Right kidney (tissue), 9 donors: Measurements from ENCODE around the gene CSTB.
A peak's percentile ranks its signal among the peaks of the same experiment; 100 is the strongest.
"Not testable (repeated sequence)": the region's sequence is repeated elsewhere in the genome, so short reads cannot be mapped to it uniquely, and the experiment has no call there.

Source experiments
- DNase-seq: peaks from one replicate; pipeline ENCODE4 v3.0.0-alpha.2; 2016
- long read RNA-seq, 8 donors: transcript quantifications; one replicate each; lab custom pipeline, GENCODE V29; 2026

Gene CSTB
- long read RNA-seq, donor 1, transcript CSTB-202 (1 exons, 3,744 nt) = minor isoform, 22 of 194 reads
- long read RNA-seq, donor 1, transcript CSTB-201 (3 exons, 2,164 nt) = major isoform, 159 of 194 reads
- long read RNA-seq, donor 1, partial matches to known transcripts = 12 of 194 reads
- long read RNA-seq, donor 1, other reads (novel, unspliced or antisense) = 0 of 194 reads
- long read RNA-seq, donor 2, transcript CSTB-201 (3 exons, 2,164 nt) = major isoform, 107 of 147 reads
- long read RNA-seq, donor 2, transcript CSTB-202 (1 exons, 3,744 nt) = minor isoform, 29 of 147 reads
- long read RNA-seq, donor 2, partial matches to known transcripts = 7 of 147 reads
- long read RNA-seq, donor 2, other reads (novel, unspliced or antisense) = 0 of 147 reads
- long read RNA-seq, donor 3, transcript CSTB-201 (3 exons, 2,164 nt) = major isoform, 80 of 119 reads
- long read RNA-seq, donor 3, transcript CSTB-202 (1 exons, 3,744 nt) = minor isoform, 21 of 119 reads
- long read RNA-seq, donor 3, partial matches to known transcripts = 16 of 119 reads
- long read RNA-seq, donor 3, other reads (novel, unspliced or antisense) = 0 of 119 reads
- long read RNA-seq, donor 4, transcript CSTB-202 (1 exons, 3,744 nt) = minor isoform, 23 of 161 reads
- long read RNA-seq, donor 4, transcript CSTB-201 (3 exons, 2,164 nt) = major isoform, 118 of 161 reads
- long read RNA-seq, donor 4, partial matches to known transcripts = 17 of 161 reads
- long read RNA-seq, donor 4, other reads (novel, unspliced or antisense) = 0 of 161 reads
- long read RNA-seq, donor 5, transcript CSTB-202 (1 exons, 3,744 nt) = minor isoform, 19 of 191 reads
- long read RNA-seq, donor 5, transcript CSTB-201 (3 exons, 2,164 nt) = major isoform, 158 of 191 reads
- long read RNA-seq, donor 5, partial matches to known transcripts = 9 of 191 reads
- long read RNA-seq, donor 5, other reads (novel, unspliced or antisense) = 0 of 191 reads
- long read RNA-seq, donor 6, transcript CSTB-202 (1 exons, 3,744 nt) = minor isoform, 49 of 194 reads
- long read RNA-seq, donor 6, transcript CSTB-201 (3 exons, 2,164 nt) = major isoform, 119 of 194 reads
- long read RNA-seq, donor 6, partial matches to known transcripts = 22 of 194 reads
- long read RNA-seq, donor 6, other reads (novel, unspliced or antisense) = 0 of 194 reads
- long read RNA-seq, donor 7, transcript CSTB-204 (2 exons, 2,354 nt) = minor isoform, 7 of 311 reads
- long read RNA-seq, donor 7, transcript CSTB-202 (1 exons, 3,744 nt) = minor isoform, 53 of 311 reads
- long read RNA-seq, donor 7, transcript CSTB-201 (3 exons, 2,164 nt) = major isoform, 207 of 311 reads
- long read RNA-seq, donor 7, partial matches to known transcripts = 43 of 311 reads
- long read RNA-seq, donor 7, other reads (novel, unspliced or antisense) = 0 of 311 reads
- long read RNA-seq, donor 8, transcript CSTB-202 (1 exons, 3,744 nt) = minor isoform, 16 of 130 reads
- long read RNA-seq, donor 8, transcript CSTB-201 (3 exons, 2,164 nt) = major isoform, 97 of 130 reads
- long read RNA-seq, donor 8, partial matches to known transcripts = 16 of 130 reads
- long read RNA-seq, donor 8, other reads (novel, unspliced or antisense) = 0 of 130 reads

GRCh38 chr21:43775795-43776430 is at the start of gene CSTB:
TSS of gene CSTB (minus strand) at chr21:43776308. CDS start at chr21:43776269, 39 bp downstream.
- peak; percentile 97 for DNase-seq

- DNase-seq = no peak
Measured at GRCh38 chr21:43825242-43825935, 49.3 kb upstream of the CSTB start.

- DNase-seq = no peak
Measured at GRCh38 chr21:43824333-43825241, 48.5 kb upstream of the CSTB start.

- DNase-seq = not testable (repeated sequence)
Measured at GRCh38 chr21:43822741-43823140, 46.6 kb upstream of the CSTB start.

GRCh38 chr21:43822166-43822565 is 46.1 kb upstream of the CSTB start:
- DNase-seq = not testable (repeated sequence)

GRCh38 chr21:43820466-43820865 is 44.4 kb upstream of the CSTB start:
- no peak for DNase-seq

- DNase-seq = no peak
Measured at GRCh38 chr21:43819511-43820405, 43.6 kb upstream of the CSTB start.

GRCh38 chr21:43818685-43819084 is 42.6 kb upstream of the CSTB start:
- no peak for DNase-seq

GRCh38 chr21:43817157-43818086 is 41.3 kb upstream of the CSTB start:
- no peak for DNase-seq

GRCh38 chr21:43816611-43817071 is 40.5 kb upstream of the CSTB start:
- DNase-seq = no peak

- no peak for DNase-seq
Measured at GRCh38 chr21:43815991-43816390, 39.9 kb upstream of the CSTB start.

- no peak for DNase-seq
Measured at GRCh38 chr21:43815107-43815613, 39.1 kb upstream of the CSTB start.

GRCh38 chr21:43814215-43815106 is 38.4 kb upstream of the CSTB start:
- DNase-seq = no peak

GRCh38 chr21:43813656-43813980 is 37.5 kb upstream of the CSTB start:
- DNase-seq = no peak

GRCh38 chr21:43812957-43813655 is 37.0 kb upstream of the CSTB start:
- DNase-seq = no peak
